Mucosa of rectum (tissue), 2 donors: ENCODE data around the gene ENTPD6.
A peak's percentile ranks its signal among the peaks of the same experiment; 100 is the strongest.

Experiments used
- H3K27ac ChIP-seq, 2 donors: one replicate each; pipeline ENCODE4 v1.7.0; 2013; ENCODE audit warnings: inconsistent platforms in 2 of 2, low read depth in 2 of 2, low read length in 2 of 2
- H3K27me3 ChIP-seq, 2 donors: one replicate each; pipeline ENCODE4 v1.7.0; 2013; ENCODE audit warnings: low read length in 2 of 2; ENCODE audit not compliant: control insufficient read depth in 2 of 2, insufficient read depth in 2 of 2
- H3K36me3 ChIP-seq, 2 donors: one replicate each; pipeline ENCODE4 v1.7.0; 2013; ENCODE audit warnings: low read length in 2 of 2; ENCODE audit not compliant: control insufficient read depth in 2 of 2, insufficient read depth in 2 of 2
- H3K4me1 ChIP-seq, 2 donors: one replicate each; pipeline ENCODE4 v1.7.0; 2013; ENCODE audit warnings: low read length in 2 of 2, mild to moderate bottlenecking in 1 of 2; ENCODE audit not compliant: control insufficient read depth in 2 of 2, insufficient read depth in 2 of 2
- H3K4me3 ChIP-seq, 2 donors: one replicate each; pipeline ENCODE4 v1.7.0; 2013; ENCODE audit warnings: low read length in 2 of 2
- H3K9ac ChIP-seq, 2 donors: one replicate each; pipeline ENCODE4 v1.7.0; 2013; ENCODE audit warnings: low read length in 2 of 2, low read depth in 1 of 2, mild to moderate bottlenecking in 1 of 2
- H3K9me3 ChIP-seq, 2 donors: one replicate each; pipeline ENCODE4 v1.7.0; 2013; ENCODE audit warnings: low read length in 2 of 2; ENCODE audit not compliant: control insufficient read depth in 2 of 2
- donor health status: healthy.
- donor health status: Normal muscosa, but diverticular disease.

ENTPD6 gene

GRCh38 chr20:25269833-25270170 is 74.3 kb downstream of the ENTPD6 start:
- H3K9me3 ChIP-seq, result no peaks in the 10 kb centered on the region
- no peak overlapping the region for H3K27ac ChIP-seq
- H3K4me1 ChIP-seq, result no peaks in the 10 kb centered on the region
- H3K36me3 ChIP-seq, result peaks cover 56 to 65% of the 10 kb centered on the region in 2 donors
- H3K4me3 ChIP-seq, result no peak overlapping the region
- H3K27me3 ChIP-seq, result no peaks in the 10 kb centered on the region
- no peak overlapping the region for H3K9ac ChIP-seq

- Histone ChIP-seq H3K27ac (no peak overlapping the region), H3K27me3 (no peaks in the 10 kb centered on the region), H3K9ac (no peak overlapping the region), H3K4me1 (no peaks in the 10 kb centered on the region), H3K9me3 (no peaks in the 10 kb centered on the region), H3K36me3 (peaks cover 63 to 75% of the 10 kb centered on the region in 2 donors), H3K4me3 (no peak overlapping the region)
Measured at GRCh38 chr20:25270829-25271251, 75.3 kb downstream of the ENTPD6 start.

- H3K4me3 ChIP-seq, result no peak overlapping the region
- no peaks in the 10 kb centered on the region for H3K9me3 ChIP-seq
- no peak overlapping the region for H3K27ac ChIP-seq
- no peaks in the 10 kb centered on the region for H3K4me1 ChIP-seq
- H3K36me3 ChIP-seq, result peaks cover 67 to 82% of the 10 kb centered on the region in 2 donors
- no peak overlapping the region for H3K9ac ChIP-seq
- H3K27me3 ChIP-seq, result no peaks in the 10 kb centered on the region
Measured at GRCh38 chr20:25271486-25272222, 76.1 kb downstream of the ENTPD6 start.

DNA sequence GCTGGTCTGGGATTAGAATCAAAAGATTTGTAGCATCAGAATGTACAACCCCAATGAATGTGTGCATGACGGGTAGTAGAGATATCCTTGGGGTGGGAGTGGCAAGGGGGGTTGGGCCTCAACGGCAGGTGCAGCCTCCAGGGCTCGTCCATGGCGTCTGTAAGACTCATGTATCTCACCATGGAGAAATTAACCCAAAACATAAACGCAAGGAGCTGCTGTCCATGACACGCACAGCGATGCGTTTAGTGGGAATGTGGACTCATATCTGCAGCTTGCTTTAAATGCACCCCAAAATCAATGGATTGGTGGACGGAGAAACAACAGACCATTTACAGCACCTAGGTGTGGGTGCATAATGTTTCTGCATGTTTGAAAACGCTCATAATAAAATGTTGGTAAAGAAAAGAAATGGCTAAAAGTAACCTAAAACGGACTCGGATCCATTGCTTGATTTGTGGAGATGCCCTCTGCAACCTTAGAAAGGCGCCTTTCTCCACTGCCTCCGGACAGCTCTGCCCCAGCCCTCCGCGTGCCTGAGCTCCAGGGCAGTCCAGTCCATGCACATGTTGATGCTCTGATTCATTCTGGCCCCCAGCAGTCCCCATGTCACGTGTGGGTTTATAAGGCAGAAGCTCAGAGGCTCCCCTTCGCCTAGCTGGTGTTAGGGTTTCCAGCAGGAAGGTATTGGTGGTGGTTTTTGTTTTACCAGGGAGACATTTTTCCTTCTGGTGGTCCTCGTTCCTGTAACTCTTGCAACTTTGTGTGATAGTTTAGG is 76.9 kb downstream of the ENTPD6 start:
- peaks cover 74 to 83% of the 10 kb centered on the region in 2 donors for H3K36me3 ChIP-seq
- H3K27me3 ChIP-seq, result no peaks in the 10 kb centered on the region
- H3K4me3 ChIP-seq, result no peak overlapping the region
- no peaks in the 10 kb centered on the region for H3K9me3 ChIP-seq
- H3K4me1 ChIP-seq, result peaks cover 0 to 3% of the 10 kb centered on the region in 2 donors
- no peak overlapping the region for H3K9ac ChIP-seq
- H3K27ac ChIP-seq, result peak overlapping the region in 1 of 2 donors; percentile 16

DNA sequence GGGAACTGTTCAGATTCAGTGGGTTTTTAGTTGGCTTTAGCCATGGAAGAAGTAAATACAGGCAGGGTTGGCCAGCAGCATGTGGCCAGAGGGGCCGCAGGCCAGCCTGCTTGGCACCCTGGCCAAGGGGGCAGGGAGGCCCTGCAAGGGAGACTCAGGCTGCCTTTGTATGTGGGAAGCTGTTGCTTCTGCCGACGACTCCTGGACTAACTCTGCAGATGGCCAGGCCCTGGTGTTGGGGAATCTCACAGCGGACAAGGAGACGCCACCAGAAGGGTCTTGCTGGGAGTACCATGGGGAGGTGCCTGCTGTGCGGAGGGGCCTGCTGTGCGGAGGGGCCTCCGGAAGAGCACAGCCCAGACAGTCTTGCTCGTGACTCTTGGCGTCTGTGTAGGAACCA is 77.5 kb downstream of the ENTPD6 start:
- H3K9ac ChIP-seq, result no peak overlapping the region
- peak overlapping the region in 1 of 2 donors; percentile 16 for H3K27ac ChIP-seq
- peaks cover 81 to 89% of the 10 kb centered on the region in 2 donors for H3K36me3 ChIP-seq
- peaks cover 0 to 4% of the 10 kb centered on the region in 2 donors for H3K4me1 ChIP-seq
- no peak overlapping the region for H3K4me3 ChIP-seq
- H3K27me3 ChIP-seq, result no peaks in the 10 kb centered on the region
- no peaks in the 10 kb centered on the region for H3K9me3 ChIP-seq

GRCh38 chr20:25273541-25274358 is 78.2 kb downstream of the ENTPD6 start:
- peaks cover 88 to 96% of the 10 kb centered on the region in 2 donors for H3K36me3 ChIP-seq
- H3K4me3 ChIP-seq, result no peak overlapping the region
- H3K4me1 ChIP-seq, result peaks cover 0 to 10% of the 10 kb centered on the region in 2 donors
- no peaks in the 10 kb centered on the region for H3K9me3 ChIP-seq
- H3K27ac ChIP-seq, result no peak overlapping the region
- no peak overlapping the region for H3K9ac ChIP-seq
- H3K27me3 ChIP-seq, result no peaks in the 10 kb centered on the region

GRCh38 chr20:25274481-25274880 is 79.0 kb downstream of the ENTPD6 start:
- Histone ChIP-seq H3K27ac (no peak overlapping the region), H3K9ac (no peak overlapping the region), H3K4me3 (no peak overlapping the region), H3K9me3 (no peaks in the 10 kb centered on the region), H3K27me3 (no peaks in the 10 kb centered on the region), H3K4me1 (peaks cover 0 to 10% of the 10 kb centered on the region in 2 donors), H3K36me3 (peaks cover 89 to 94% of the 10 kb centered on the region in 2 donors)

- no peaks in the 10 kb centered on the region for H3K9me3 ChIP-seq
- H3K27ac ChIP-seq, result no peak overlapping the region
- H3K4me3 ChIP-seq, result no peak overlapping the region
- H3K4me1 ChIP-seq, result peaks cover 0 to 10% of the 10 kb centered on the region in 2 donors
- H3K9ac ChIP-seq, result no peak overlapping the region
- peaks cover 90 to 95% of the 10 kb centered on the region in 2 donors for H3K36me3 ChIP-seq
- H3K27me3 ChIP-seq, result no peaks in the 10 kb centered on the region
Measured at GRCh38 chr20:25274891-25275812, 79.6 kb downstream of the ENTPD6 start.

DNA sequence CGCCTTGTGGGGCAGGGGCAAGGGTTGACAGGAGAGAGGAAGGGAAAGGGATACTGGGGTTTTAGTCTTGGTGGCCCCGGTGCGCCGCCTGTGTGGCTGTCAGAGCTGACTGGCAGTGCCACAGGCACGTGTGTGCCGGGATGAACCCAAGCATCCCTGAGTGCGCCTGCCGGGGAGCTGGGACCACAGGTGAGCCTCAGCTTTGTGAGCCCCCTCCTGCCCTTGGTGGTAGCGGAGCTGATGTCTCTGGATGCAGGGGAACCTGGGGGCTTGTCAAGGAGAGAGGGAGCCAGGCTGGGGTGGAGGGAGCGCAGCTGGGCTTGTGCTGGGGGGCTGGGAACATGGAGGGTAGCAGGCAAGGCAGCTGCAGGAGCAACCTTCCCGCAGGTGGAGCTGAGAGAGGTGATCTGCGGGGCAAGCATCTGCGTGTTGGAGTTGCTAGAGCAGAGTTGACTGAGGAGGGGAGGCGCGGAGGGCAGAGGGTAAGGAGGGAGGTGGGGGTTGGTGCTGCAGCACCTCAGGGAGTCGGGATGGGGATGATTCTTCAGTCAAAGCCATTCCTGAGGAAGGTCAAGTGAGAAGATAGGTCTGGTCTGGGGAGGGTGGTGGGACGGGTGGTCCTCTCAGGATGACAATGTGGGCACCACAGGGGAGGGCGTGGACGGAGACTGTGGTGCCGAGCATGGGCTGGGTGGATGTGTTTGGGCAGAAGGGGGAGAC is 80.5 kb downstream of the ENTPD6 start:
- H3K27ac ChIP-seq, result no peak overlapping the region
- no peak overlapping the region for H3K9ac ChIP-seq
- H3K27me3 ChIP-seq, result no peaks in the 10 kb centered on the region
- peaks cover 92 to 96% of the 10 kb centered on the region in 2 donors for H3K36me3 ChIP-seq
- H3K4me3 ChIP-seq, result no peak overlapping the region
- no peaks in the 10 kb centered on the region for H3K9me3 ChIP-seq
- peaks cover 0 to 10% of the 10 kb centered on the region in 2 donors for H3K4me1 ChIP-seq
